Ascending aorta (tissue), 2 donors: Measurements from ENCODE around the gene CYTH1. TPM values are rescaled to one million over a fixed set of nuclear protein-coding genes. Genes with fewer than 3 reads are reported as not detected.

Experiments
- DNase-seq, 2 donors: peaks; one replicate each; pipeline ENCODE4 v3.0.0-alpha.2; 2019; ENCODE audit warnings: low spot score in 2 of 2
- H3K27ac ChIP-seq, 2 donors: fragments of 200-600 bp; sonication (generic); one replicate each; pipeline ENCODE4 v1.5.1; 2016 to 2017; ENCODE audit warnings: mild to moderate bottlenecking in 1 of 2
- H3K27me3 ChIP-seq: fragments of 200-600 bp; sonication (generic); one replicate; pipeline ENCODE4 v1.5.1; 2017
- H3K36me3 ChIP-seq, 2 donors: fragments of 200-600 bp; sonication (generic); one replicate each; pipeline ENCODE4 v1.5.1; 2016
- H3K4me1 ChIP-seq, 2 donors: fragments of 200-600 bp; sonication (generic); one replicate each; pipeline ENCODE4 v1.5.1; 2016 to 2017; ENCODE audit warnings: mild to moderate bottlenecking in 1 of 2
- H3K4me3 ChIP-seq, 2 donors: fragments of 200-600 bp; sonication (generic); one replicate each; pipeline ENCODE4 v1.5.1; 2016 to 2017; ENCODE audit warnings: mild to moderate bottlenecking in 1 of 2
- H3K9me3 ChIP-seq, 2 donors: fragments of 200-600 bp; sonication (generic); one replicate each; pipeline ENCODE4 v1.5.1; 2016
- intact Hi-C: fragments of 100-400 bp; cut with DNase I; formaldehyde crosslinking; loops from one replicate; pipeline ENCODE4 v1.15.1; 2023
- total RNA-seq: library from RNA; depleted of rRNA; stranded (reverse); fragments of >200 nt; gene quantifications from one replicate; pipeline ENCODE4 v1.1.0, GENCODE V29; 2016
- TF ChIP-seq, protein P1 (sequence below), 3 experiments: fragments of 200-600 bp in 2 of 3; fragments of 450-650 bp in 1 of 3; sonication (generic) in 2 of 3; IDR thresholded peaks; one replicate each; pipeline ENCODE4 v1.5.1; 2016 to 2019; ENCODE audit warnings: antibody characterized with exemption in 3 of 3, mild to moderate bottlenecking in 1 of 3, moderate library complexity in 1 of 3

Gene CYTH1
- total RNA-seq, 1 donor from 2014 or later, result 46.5 TPM

DNA sequence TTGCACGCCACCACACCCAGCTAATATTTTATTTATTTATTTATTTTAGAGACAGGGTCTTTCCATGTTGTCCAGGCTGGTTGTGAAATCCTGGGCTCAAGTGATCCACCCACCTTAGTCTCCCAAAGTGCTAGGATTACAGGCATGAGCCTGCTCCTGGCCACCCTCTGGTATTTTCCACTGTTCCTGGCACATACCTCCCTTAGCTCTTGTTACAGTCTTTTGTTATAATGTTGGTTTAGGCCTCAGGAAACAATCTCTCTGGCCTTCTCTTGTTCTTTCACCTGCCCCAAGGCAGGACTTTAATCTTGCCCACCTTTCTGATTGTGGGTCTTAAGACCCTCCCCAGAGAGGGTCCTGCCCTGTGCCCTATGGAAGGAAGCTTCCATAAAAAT lies 3.6 kb upstream of the CYTH1 start:
- TF ChIP-seq, protein P1, sequence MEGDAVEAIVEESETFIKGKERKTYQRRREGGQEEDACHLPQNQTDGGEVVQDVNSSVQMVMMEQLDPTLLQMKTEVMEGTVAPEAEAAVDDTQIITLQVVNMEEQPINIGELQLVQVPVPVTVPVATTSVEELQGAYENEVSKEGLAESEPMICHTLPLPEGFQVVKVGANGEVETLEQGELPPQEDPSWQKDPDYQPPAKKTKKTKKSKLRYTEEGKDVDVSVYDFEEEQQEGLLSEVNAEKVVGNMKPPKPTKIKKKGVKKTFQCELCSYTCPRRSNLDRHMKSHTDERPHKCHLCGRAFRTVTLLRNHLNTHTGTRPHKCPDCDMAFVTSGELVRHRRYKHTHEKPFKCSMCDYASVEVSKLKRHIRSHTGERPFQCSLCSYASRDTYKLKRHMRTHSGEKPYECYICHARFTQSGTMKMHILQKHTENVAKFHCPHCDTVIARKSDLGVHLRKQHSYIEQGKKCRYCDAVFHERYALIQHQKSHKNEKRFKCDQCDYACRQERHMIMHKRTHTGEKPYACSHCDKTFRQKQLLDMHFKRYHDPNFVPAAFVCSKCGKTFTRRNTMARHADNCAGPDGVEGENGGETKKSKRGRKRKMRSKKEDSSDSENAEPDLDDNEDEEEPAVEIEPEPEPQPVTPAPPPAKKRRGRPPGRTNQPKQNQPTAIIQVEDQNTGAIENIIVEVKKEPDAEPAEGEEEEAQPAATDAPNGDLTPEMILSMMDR (IDR thresholded peaks at IDR 0.05), result no peak
- H3K27me3 ChIP-seq, result no peaks in the 10 kb centered on the region
- intact Hi-C loops, result loop anchor here (10.0 kb wide), 1 partner anchor 289 kb away; the partner anchor contains the start of gene ENGASE
- DNase-seq, result no peak
- no peaks in the 10 kb centered on the region for H3K9me3 ChIP-seq
- no peak overlapping the region for H3K4me3 ChIP-seq
- H3K4me1 ChIP-seq, result peaks cover 4 to 16% of the 10 kb centered on the region in 2 donors
- H3K27ac ChIP-seq, result no peak overlapping the region
- H3K36me3 ChIP-seq, result no peaks in the 10 kb centered on the region

DNA sequence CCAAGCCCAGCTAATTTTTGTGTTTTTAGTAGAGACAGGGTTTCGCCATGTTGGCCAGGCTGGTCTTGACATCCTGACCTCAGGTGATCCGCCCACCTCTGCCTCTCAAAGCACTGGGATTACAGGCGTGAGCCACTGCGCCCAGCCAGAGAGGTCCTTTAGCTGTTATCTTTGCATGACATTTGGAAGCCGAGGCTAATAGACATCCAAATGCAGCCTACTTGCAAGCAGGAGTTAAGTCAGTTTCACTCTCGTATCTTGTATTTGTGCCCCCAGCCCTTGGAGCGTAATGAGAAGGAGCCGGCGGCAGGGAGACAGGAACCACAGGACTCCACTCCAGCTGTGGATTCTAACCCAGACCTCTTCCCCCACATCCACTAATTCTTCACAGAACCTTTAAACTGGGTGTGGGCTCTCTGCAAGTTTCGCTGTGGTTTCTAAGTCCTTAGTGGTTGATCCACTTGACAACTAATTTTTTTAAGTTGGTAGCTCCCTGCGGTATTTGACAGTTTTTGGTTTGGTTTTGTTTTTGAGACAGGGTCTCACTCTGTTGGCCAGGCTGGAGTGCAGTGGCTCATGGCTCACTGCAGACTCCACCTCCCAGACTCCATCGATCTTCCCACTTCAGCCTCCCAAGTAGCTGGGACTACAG lies 3.1 kb upstream of the CYTH1 start:
- Histone ChIP-seq H3K9me3 (no peaks in the 10 kb centered on the region), H3K36me3 (no peaks in the 10 kb centered on the region), H3K27ac (no peak overlapping the region), H3K4me3 (no peak overlapping the region), H3K4me1 (peaks cover 2 to 14% of the 10 kb centered on the region in 2 donors), H3K27me3 (no peaks in the 10 kb centered on the region)
- DNase-seq, result no peak
- intact Hi-C loops, result loop anchor here (10.0 kb wide), 1 partner anchor 290 kb away; the partner anchor contains the start of gene ENGASE
- TF ChIP-seq, protein P1 (IDR thresholded peaks at IDR 0.05), result no peak

DNA sequence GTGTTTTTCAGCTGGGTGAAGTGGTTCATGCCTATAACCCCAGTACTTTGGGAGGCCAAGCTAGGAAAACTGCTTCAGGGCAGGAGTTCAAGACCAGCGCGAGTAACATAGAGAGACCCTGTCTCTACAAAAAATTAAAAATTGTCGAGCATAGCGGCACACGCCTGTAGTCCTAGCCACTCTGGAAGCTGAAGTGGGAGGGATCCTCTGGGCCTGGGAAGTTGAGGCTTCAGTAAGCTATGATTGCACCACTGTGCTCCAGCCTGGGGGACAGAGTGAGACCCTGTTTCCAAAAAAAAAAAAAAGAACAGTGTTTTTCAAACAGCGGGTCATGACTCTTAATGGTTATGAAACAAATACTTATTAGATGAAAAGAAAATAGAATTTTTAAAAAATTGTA lies 2.3 kb upstream of the CYTH1 start:
- no peak overlapping the region for H3K4me3 ChIP-seq
- TF ChIP-seq, protein P1 (IDR thresholded peaks at IDR 0.05), result no peak
- peaks cover 0 to 7% of the 10 kb centered on the region in 2 donors for H3K4me1 ChIP-seq
- intact Hi-C loops, result loop anchor here (10.0 kb wide), 1 partner anchor 290 kb away; the partner anchor contains the start of gene ENGASE
- no peaks in the 10 kb centered on the region for H3K9me3 ChIP-seq
- H3K27ac ChIP-seq, result no peak overlapping the region
- no peaks in the 10 kb centered on the region for H3K36me3 ChIP-seq
- DNase-seq, result no peak
- H3K27me3 ChIP-seq, result no peaks in the 10 kb centered on the region

DNA sequence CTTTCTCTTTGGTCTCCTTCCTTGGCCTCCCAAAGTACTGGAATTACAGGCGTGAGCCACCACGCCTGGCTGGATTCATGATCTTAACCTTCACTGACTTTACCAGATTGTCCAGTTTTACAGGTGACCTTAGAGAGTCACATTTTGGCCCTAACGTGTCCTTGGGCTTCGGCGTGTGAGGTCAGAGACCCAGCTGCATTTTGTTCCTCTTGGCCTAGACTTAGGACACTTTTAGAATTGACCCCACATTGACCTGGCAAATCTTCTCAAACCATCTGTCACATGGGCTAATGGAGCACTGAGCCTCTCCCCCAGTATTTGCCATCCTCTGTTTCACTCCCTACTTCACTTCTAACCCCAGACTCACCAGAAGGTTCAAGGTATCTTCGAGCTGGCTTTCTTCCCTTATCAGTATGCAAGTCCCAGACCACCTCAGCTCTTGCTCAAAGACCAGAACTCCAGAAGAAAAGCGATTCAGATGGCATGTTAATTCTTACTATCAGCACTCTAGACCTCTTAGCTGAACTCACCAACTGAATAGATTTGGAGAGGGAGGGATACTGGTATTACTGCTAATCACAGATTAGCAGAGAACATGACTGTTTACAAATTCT lies 1.7 kb upstream of the CYTH1 start:
- intact Hi-C loops, result loop anchor here (10.0 kb wide), 1 partner anchor 291 kb away; the partner anchor contains the start of gene ENGASE

DNA sequence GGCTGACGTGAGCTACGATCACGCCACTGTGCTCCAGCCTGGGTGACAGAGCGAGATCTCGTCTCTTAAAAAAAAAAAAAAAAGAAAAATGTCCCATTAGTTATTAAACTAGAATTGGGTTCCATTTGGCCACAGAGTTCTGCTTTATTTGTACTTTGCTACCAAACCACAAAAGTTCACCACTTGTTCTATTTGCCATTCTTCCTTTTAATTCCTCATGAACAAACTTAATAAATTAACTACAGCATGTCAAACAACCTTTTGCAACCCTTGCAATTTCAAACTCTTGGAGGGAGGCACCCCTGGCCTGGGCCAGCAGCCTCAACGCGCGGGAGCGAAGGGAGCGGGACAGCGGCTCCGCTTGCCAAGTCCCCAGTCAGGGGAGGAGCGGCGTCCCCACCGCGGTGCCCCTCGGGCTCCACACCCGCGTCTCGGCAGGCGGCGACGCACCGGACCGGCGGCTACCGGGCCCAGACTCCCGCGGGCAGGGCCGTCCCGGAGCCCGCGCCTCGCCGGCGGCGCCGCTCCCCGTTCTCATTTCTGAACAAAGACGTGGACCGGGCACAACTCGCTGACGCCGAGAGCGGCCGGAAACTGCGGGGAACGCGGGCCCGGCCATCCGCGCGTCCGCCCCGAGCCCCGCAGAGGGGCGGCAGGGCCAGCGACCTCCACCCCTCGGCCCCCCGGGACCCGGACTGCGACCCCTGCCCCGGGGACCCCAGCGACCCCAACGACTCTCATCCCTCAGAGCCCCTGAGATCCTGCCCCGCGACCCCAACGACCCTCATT lies 775 bp downstream of the CYTH1 start:
- Histone ChIP-seq H3K9me3 (no peaks in the 10 kb centered on the region), H3K27me3 (no peaks in the 10 kb centered on the region), H3K4me3 (peak overlapping the region; percentile 90 to 92), H3K4me1 (peaks cover 0 to 5% of the 10 kb centered on the region in 2 donors), H3K36me3 (no peaks in the 10 kb centered on the region), H3K27ac (peak overlapping the region; percentile 87 to 91)
- DNase-seq, result peak in 1 of 2 donors; percentile 76
- intact Hi-C loops, result loop anchor here (10.0 kb wide), 1 partner anchor 294 kb away; the partner anchor contains the start of gene ENGASE
- TF ChIP-seq, protein P1 (IDR thresholded peaks at IDR 0.05), result no peak

More for the DNA sequence above, 1.7 kb upstream of the CYTH1 start:
- Histone ChIP-seq H3K27ac (peak overlapping the region in 1 of 2 donors; percentile 70), H3K4me3 (no peak overlapping the region), H3K4me1 (peaks cover 0 to 5% of the 10 kb centered on the region in 2 donors), H3K27me3 (no peaks in the 10 kb centered on the region), H3K36me3 (no peaks in the 10 kb centered on the region), H3K9me3 (no peaks in the 10 kb centered on the region)
- TF ChIP-seq, protein P1 (IDR thresholded peaks at IDR 0.05), result no peak
- DNase-seq, result no peak
